ENCODE data around the gene BLVRA.
"Not testable (repeated sequence)": the region's sequence is repeated elsewhere in the genome, so short reads cannot be mapped to it uniquely, and the experiment has no call there.

Gene BLVRA

DNA sequence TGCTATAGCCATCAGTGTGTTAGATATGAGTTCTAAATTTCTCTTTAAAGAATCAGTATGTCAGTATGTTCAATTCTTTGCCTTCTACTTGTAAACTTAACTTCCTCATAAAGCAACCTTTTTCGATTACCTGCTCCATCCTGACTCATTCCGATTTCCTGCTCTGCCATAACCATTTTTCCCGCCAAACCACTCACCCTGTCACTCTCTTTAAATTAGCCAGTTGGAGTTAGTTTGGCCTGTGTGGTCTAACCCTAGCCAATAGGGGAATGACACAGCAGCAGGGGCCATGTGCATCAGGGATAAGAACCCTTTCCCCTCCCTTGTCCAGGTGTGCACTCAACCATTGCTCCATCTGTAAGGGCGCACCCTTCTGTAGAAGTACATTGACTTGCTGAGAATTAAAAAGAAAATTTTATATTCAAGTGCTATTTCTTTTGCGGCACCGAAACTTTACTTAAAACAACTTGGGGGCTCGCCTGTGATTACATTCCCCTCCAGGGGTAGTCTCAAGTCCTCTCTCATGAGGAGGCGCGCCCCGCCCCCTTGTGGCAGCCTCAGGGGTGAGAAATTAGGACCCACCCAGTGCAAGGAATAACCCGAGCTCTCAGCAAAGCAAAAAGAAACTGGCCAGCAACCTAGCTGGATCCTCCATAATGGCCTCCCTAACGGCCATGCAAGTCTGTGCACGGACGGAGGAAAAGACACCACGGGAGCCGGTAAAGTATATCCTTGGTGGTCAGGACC, 51.9 kb downstream of the BLVRA start:
- peak; percentile 68 to 70 for DNase-seq

DNA sequence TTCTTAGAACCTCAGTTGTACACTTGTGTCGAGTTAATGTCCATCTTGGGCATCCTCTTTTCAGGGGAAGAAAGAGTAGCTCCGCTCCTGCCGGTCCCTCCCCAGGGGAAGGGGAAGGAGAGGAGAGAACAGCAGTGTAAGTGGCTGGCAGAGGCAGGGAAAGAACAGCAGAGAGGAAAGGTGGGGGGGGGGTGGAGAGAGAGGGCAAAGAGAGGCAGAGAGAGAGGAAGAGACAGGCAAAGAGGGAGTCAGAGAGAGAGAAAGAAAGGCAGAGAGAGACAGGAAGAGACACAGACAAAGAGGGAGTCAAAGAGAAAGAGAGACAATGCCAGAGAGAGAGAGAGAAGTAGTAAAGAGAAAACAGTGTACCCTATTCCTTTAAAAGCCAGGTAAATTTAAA, 56.9 kb downstream of the BLVRA start:
- DNase-seq: no peak

GRCh38 chr7:43816046-43816797, 57.7 kb downstream of the BLVRA start:
- not testable (repeated sequence) for DNase-seq

DNA sequence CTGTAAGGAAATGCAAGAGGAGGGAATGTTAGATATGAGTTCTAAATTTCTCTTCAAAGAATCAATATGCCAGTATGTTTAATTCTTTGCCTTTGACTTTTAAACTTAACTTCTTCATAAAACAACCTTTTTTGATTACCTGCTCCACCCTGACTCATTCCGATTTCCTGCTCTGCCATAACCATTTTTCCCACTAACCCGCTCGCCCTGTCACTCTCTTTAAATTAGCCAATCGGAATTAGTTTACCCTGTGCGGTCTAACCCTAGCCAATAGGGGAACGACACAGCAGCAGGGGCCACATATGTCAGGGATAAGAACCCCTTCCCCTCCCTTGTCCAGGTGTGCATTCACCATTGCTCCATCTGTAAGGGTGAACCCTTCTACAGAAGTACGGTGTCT, 64.9 kb downstream of the BLVRA start:
- DNase-seq: not testable (repeated sequence)

- DNase-seq: no peak
These were observed 65.5 kb downstream of the BLVRA start for GRCh38 chr7:43823941-43824340.

GRCh38 chr7:43824513-43824912, 66.0 kb downstream of the BLVRA start:
- not testable (repeated sequence) for DNase-seq

GRCh38 chr7:43824963-43825362, 66.5 kb downstream of the BLVRA start:
- no peak for DNase-seq

GRCh38 chr7:43825391-43825808, 66.9 kb downstream of the BLVRA start:
- DNase-seq: no peak

- not testable (repeated sequence) for DNase-seq
These were observed 72.4 kb downstream of the BLVRA start for GRCh38 chr7:43830917-43831316.

GRCh38 chr7:43834463-43835251, 76.2 kb downstream of the BLVRA start:
- peak; percentile 61 to 63 for DNase-seq

GRCh38 chr7:43838201-43838658, 79.8 kb downstream of the BLVRA start:
- DNase-seq: no peak

DNA sequence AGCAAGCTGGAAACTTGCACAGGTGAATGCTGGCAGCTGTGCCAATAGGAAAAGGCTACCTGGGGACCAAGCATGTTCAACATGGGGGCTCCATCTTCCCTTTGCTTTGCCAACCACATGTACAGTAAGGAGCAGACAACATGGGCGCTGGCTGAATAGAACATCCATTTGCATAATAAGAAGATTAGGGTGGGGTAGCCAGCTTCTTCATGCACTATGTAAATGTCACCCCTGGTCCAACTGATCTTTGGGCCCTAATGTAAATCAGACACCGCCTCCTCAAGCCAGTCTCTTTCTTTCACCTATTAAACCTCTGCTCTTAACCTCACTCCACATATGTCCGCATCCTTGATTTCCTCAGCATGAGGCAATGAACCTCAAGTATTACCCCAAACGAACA, 84.8 kb downstream of the BLVRA start:
- no peak for DNase-seq

- no peak for DNase-seq
These were observed 85.8 kb downstream of the BLVRA start for GRCh38 chr7:43844257-43844656.

DNA sequence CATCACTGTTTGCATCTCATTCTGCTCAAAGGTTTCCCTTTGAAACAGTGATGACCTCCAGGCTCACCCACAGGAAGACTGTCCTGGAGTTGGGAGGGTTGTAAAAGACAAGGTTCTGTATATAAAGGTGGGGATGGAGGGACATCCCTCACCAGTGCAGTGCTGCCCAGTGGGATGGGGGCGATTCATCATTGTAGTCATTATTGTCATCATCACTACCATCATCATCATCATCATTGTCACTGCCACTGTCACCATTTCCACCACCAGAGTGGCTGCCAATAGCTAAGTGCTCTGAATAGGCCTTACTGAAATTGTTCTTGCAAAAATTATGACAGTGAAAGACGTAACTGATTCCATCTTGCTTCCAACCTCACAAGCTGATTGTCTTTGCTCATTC, 86.2 kb downstream of the BLVRA start:
- no peak for DNase-seq

GRCh38 chr7:43847496-43847895, 89.0 kb downstream of the BLVRA start:
- no peak for DNase-seq

GRCh38 chr7:43849047-43849446, 90.6 kb downstream of the BLVRA start:
- DNase-seq: no peak

- DNase-seq: no peak
These were observed 92.1 kb downstream of the BLVRA start for GRCh38 chr7:43850348-43851116.

GRCh38 chr7:43851805-43852204, 93.3 kb downstream of the BLVRA start:
- no peak for DNase-seq

DNA sequence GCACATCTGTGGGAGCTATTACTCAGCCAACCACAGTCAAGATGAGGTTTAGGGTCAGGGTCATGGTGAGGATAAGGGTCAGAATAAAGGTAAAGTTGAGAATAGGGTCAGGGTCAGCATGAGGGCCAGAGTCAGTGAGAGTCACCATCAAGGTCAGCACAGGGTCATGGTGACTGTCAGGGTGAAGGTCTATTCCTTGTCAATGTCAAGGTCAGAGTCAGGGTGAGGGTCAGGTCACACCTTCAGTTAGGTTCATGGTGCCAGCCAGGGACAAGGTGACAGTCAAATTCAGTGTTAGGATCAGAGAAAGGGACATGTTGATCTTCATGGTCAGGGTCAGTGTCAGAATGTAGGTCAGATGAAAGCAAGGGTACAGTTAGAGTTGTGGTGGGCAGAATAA, 96.7 kb downstream of the BLVRA start:
- no peak for DNase-seq

DNA sequence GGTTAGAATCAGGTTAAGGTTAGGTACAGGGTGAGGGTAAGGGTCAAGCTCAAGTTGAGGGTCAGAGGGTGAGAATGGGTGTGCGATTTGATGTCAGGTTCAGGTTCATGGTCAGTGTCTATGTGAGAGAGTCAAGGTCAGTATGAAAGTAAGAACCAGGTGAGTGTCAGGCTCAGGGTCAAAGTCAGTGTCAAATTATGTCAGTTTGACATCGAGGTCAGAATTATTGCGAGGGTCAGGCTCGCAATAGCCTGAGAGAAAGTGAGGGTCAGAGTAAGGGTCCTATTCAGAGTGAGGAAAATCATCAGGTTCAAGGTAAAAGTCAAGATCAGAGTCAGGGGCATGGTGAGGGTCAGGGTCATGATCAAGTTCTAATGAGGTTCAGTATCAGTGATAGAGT, 97.8 kb downstream of the BLVRA start:
- DNase-seq: no peak

Measured in activated T-cell treated with anti-CD3 and anti-CD28 coated beads, Interleukin-2, amount 50 U/mL, for 48 hours (primary cell).